Right atrium auricular region (tissue), 2 donors: Measurements from ENCODE around the gene FAM53A. TPM values are rescaled to one million over a fixed set of nuclear protein-coding genes. Genes with fewer than 3 reads are reported as not detected.
"Not testable (repeated sequence)": the region's sequence is repeated elsewhere in the genome, so short reads cannot be mapped to it uniquely, and the experiment has no call there.

ENCODE experiments used
- DNase-seq: peaks from one replicate; pipeline ENCODE4 v3.0.0-alpha.2; 2019; ENCODE audit warnings: low spot score
- H3K27ac ChIP-seq, 2 donors: fragments of 200-600 bp; sonication (generic); 1 replicate in 1 of 2; 2 replicates in 1 of 2; pipeline ENCODE4 v1.5.1; 2016 to 2019
- H3K27me3 ChIP-seq, 2 donors: fragments of 200-600 bp; sonication (generic); one replicate each; pipeline versions ENCODE4 v1.5.1 to v1.6.0; 2017 to 2019
- H3K36me3 ChIP-seq: fragments of 200-600 bp; sonication (generic); one replicate; pipeline ENCODE4 v1.5.1; 2016
- H3K4me1 ChIP-seq, 2 donors: fragments of 200-600 bp; sonication (generic); one replicate each; pipeline versions ENCODE4 v1.5.1 to v1.6.0; 2017 to 2019
- H3K4me3 ChIP-seq, 2 donors: fragments of 200-600 bp; sonication (generic); 1 replicate in 1 of 2; 2 replicates in 1 of 2; pipeline ENCODE4 v1.5.1; 2017 to 2019; ENCODE audit warnings: mild to moderate bottlenecking in 1 of 2, moderate library complexity in 1 of 2
- H3K9me3 ChIP-seq, 2 donors: fragments of 200-600 bp; sonication (generic); one replicate each; pipeline ENCODE4 v1.5.1; 2019
- total RNA-seq, 2 donors: library from RNA; depleted of rRNA; stranded (reverse); fragments of >200 nt; gene quantifications; one replicate each; pipeline ENCODE4 v1.1.0, GENCODE V29; 2016
- TF ChIP-seq, protein P1 (sequence below), 2 donors: fragments of 200-600 bp; sonication (generic); IDR thresholded peaks; one replicate each; pipeline ENCODE4 v1.5.1; 2019; ENCODE audit warnings: antibody characterized with exemption in 2 of 2

The FAM53A gene
- total RNA-seq, 2 donors from 2014 or later: 1.0 to 1.9 TPM

GRCh38 chr4:1675136-1675801 lies 8.8 kb downstream of the FAM53A start:
- no peaks in the 10 kb centered on the region for H3K4me1 ChIP-seq
- no peak for DNase-seq
- no peaks in the 10 kb centered on the region for H3K9me3 ChIP-seq
- H3K4me3 ChIP-seq: no peak overlapping the region
- TF ChIP-seq, protein P1, sequence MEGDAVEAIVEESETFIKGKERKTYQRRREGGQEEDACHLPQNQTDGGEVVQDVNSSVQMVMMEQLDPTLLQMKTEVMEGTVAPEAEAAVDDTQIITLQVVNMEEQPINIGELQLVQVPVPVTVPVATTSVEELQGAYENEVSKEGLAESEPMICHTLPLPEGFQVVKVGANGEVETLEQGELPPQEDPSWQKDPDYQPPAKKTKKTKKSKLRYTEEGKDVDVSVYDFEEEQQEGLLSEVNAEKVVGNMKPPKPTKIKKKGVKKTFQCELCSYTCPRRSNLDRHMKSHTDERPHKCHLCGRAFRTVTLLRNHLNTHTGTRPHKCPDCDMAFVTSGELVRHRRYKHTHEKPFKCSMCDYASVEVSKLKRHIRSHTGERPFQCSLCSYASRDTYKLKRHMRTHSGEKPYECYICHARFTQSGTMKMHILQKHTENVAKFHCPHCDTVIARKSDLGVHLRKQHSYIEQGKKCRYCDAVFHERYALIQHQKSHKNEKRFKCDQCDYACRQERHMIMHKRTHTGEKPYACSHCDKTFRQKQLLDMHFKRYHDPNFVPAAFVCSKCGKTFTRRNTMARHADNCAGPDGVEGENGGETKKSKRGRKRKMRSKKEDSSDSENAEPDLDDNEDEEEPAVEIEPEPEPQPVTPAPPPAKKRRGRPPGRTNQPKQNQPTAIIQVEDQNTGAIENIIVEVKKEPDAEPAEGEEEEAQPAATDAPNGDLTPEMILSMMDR (IDR thresholded peaks at IDR 0.05): no peak
- H3K36me3 ChIP-seq: no peaks in the 10 kb centered on the region
- no peak overlapping the region for H3K27ac ChIP-seq
- H3K27me3 ChIP-seq: no peaks in the 10 kb centered on the region

GRCh38 chr4:1674682-1675081 lies 9.4 kb downstream of the FAM53A start:
- DNase-seq: no peak
- no peaks in the 10 kb centered on the region for H3K36me3 ChIP-seq
- no peaks in the 10 kb centered on the region for H3K9me3 ChIP-seq
- no peaks in the 10 kb centered on the region for H3K27me3 ChIP-seq
- no peak overlapping the region for H3K27ac ChIP-seq
- TF ChIP-seq, protein P1 (IDR thresholded peaks at IDR 0.05): no peak
- no peak overlapping the region for H3K4me3 ChIP-seq
- H3K4me1 ChIP-seq: no peaks in the 10 kb centered on the region

- Histone ChIP-seq H3K36me3 (no peaks in the 10 kb centered on the region), H3K27ac (no peak overlapping the region), H3K27me3 (no peaks in the 10 kb centered on the region), H3K4me3 (no peak overlapping the region), H3K4me1 (peaks cover 0 to 2% of the 10 kb centered on the region in 2 donors), H3K9me3 (no peaks in the 10 kb centered on the region)
- DNase-seq: no peak
- TF ChIP-seq, protein P1 (IDR thresholded peaks at IDR 0.05): no peak
Observed at GRCh38 chr4:1673671-1674070, 10.4 kb downstream of the FAM53A start.

DNA sequence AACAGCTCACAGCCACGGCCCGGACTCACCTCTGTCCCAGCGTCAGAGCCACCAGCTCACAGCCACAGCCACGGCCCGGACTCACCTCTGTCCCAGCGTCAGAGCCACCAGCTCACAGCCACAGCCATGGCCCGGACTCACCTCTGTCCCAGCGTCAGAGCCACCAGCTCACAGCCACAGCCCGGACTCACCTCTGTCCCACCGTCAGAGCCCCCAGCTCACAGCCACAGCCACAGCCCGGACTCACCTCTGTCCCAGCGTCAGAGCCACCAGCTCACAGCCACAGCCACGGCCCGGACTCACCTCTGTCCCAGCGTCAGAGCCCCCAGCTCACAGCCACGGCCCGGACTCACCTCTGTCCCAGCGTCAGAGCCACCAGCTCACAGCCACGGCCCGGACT lies 13.1 kb downstream of the FAM53A start:
- not testable (repeated sequence) for DNase-seq, H3K4me3 ChIP-seq, H3K36me3 ChIP-seq, H3K27me3 ChIP-seq, H3K4me1 ChIP-seq, H3K9me3 ChIP-seq, H3K27ac ChIP-seq

DNA sequence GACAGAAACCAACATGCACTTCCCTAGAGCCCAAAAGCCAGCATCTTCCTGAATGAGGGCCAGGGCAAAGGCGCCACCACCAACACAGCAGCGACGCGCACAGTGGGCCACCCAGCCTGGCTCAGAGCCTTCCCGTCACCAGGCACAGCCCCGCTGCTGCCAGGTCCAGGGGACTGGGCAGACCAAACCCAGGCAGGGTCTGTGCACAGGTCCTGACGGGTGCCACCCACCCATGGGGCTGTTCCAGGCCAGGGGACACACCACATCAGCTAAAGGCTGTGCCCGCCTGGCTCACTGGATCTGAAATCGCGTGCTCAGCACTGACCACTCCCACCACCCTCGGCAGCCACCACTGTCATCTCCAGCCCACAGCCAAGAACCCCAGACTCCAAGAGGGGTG lies 13.8 kb downstream of the FAM53A start:
- no peaks in the 10 kb centered on the region for H3K36me3 ChIP-seq
- no peak for DNase-seq
- no peaks in the 10 kb centered on the region for H3K9me3 ChIP-seq
- H3K4me1 ChIP-seq: peaks cover 0 to 9% of the 10 kb centered on the region in 2 donors
- TF ChIP-seq, protein P1 (IDR thresholded peaks at IDR 0.05): no peak
- H3K27ac ChIP-seq: no peak overlapping the region
- no peak overlapping the region for H3K4me3 ChIP-seq
- no peaks in the 10 kb centered on the region for H3K27me3 ChIP-seq

DNA sequence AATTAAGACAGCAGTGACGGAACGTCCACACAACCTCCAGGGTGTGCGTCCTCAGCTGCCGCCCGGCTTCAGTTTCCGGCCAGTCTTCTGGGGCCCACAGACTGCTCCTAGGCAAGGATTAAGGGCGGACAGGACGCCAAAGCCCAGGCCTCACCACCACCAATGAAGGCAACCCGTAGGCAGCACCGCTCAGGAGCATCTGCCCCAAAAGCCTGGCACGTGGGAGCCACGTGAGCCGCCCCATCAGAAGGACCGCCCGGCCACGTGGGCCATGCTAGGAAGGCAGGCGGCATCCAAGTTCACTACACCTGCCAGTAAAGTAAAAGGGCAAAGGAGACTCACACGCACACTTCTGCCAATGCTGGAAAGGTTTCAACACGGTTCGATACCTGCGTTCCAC lies 14.3 kb downstream of the FAM53A start:
- TF ChIP-seq, protein P1 (IDR thresholded peaks at IDR 0.05): no peak
- Histone ChIP-seq H3K4me3 (no peak overlapping the region), H3K4me1 (peaks cover 0 to 9% of the 10 kb centered on the region in 2 donors), H3K27me3 (no peaks in the 10 kb centered on the region), H3K36me3 (no peaks in the 10 kb centered on the region), H3K9me3 (no peaks in the 10 kb centered on the region), H3K27ac (no peak overlapping the region)
- DNase-seq: no peak
